GM19438 (cell line): ENCODE measurements around the gene SLC1A1.

Experiments used
- ATAC-seq: cut with Tn5 transposase; IDR thresholded peaks from one replicate; pipeline ENCODE4 v1.9.1; 2021; ENCODE audit warnings: low read depth; ENCODE audit not compliant: unreplicated experiment

SLC1A1 gene

GRCh38 chr9:4574657-4575243 is 84.5 kb downstream of the SLC1A1 start:
- no peak for ATAC-seq

- ATAC-seq, result no peak
These were observed 85.7 kb downstream of the SLC1A1 start for GRCh38 chr9:4575997-4576396.

- ATAC-seq, result no peak
These were observed 86.2 kb downstream of the SLC1A1 start for GRCh38 chr9:4576448-4576847.

- ATAC-seq, result no peak
These were observed 88.7 kb downstream of the SLC1A1 start for GRCh38 chr9:4579001-4579400.

GRCh38 chr9:4581035-4581760 is 90.9 kb downstream of the SLC1A1 start:
- no peak for ATAC-seq

GRCh38 chr9:4581861-4582565 is 91.7 kb downstream of the SLC1A1 start:
- no peak for ATAC-seq

- no peak for ATAC-seq
These were observed 92.7 kb downstream of the SLC1A1 start for GRCh38 chr9:4583001-4583400.

- no peak for ATAC-seq
These were observed 94.4 kb downstream of the SLC1A1 start for GRCh38 chr9:4584636-4585035.

GRCh38 chr9:4585135-4585534 is 94.9 kb downstream of the SLC1A1 start:
- ATAC-seq, result no peak

- ATAC-seq, result no peak
These were observed 98.5 kb downstream of the SLC1A1 start for GRCh38 chr9:4588721-4589120.

GRCh38 chr9:4590430-4591122 is 100.3 kb downstream of the SLC1A1 start:
- ATAC-seq, result no peak

- ATAC-seq, result no peak
These were observed 100.8 kb downstream of the SLC1A1 start for GRCh38 chr9:4591123-4591500.

GRCh38 chr9:4592295-4592694 is 102.0 kb downstream of the SLC1A1 start:
- ATAC-seq, result no peak

GRCh38 chr9:4592886-4593285 is 102.6 kb downstream of the SLC1A1 start:
- ATAC-seq, result no peak

GRCh38 chr9:4594545-4594944 is 104.3 kb downstream of the SLC1A1 start:
- ATAC-seq, result no peak

- ATAC-seq, result no peak
These were observed 104.7 kb downstream of the SLC1A1 start for GRCh38 chr9:4594994-4595393.

- ATAC-seq, result peak; percentile 64
These were observed 106.1 kb downstream of the SLC1A1 start for GRCh38 chr9:4596165-4596922.

- ATAC-seq, result no peak
These were observed 110.1 kb downstream of the SLC1A1 start for GRCh38 chr9:4600368-4600767.

GRCh38 chr9:4603830-4604229 is 113.6 kb downstream of the SLC1A1 start:
- no peak for ATAC-seq

GRCh38 chr9:4604678-4605095 is 114.4 kb downstream of the SLC1A1 start:
- ATAC-seq, result peak; percentile 70
